K562 (cell line): ENCODE results near the gene USP15. TPM values are rescaled to one million over a fixed set of nuclear protein-coding genes. Genes with fewer than 3 reads are reported as not detected.

Experiments used
- BACH1 ChIP-seq: fragments of 200-800 bp; sonication (Bioruptor generic); IDR thresholded peaks from 2 replicates; pipeline ENCODE4 v1.6.1; 2016; ENCODE audit warnings: missing genetic modification characterization, missing compliant biosample characterization
- BHLHE40 ChIP-seq: IDR thresholded peaks from 2 replicates; pipeline ENCODE4 v1.6.1; 2011; ENCODE audit warnings: low read length, improper control_type of control experiment
- BRD4 ChIP-seq: fragments of 200-600 bp; sonication (generic); IDR thresholded peaks from 2 replicates; pipeline ENCODE4 v1.6.1; 2017; ENCODE audit warnings: inconsistent platforms
- CUX1 ChIP-seq: fragments of 200-800 bp; sonication (Bioruptor generic); IDR thresholded peaks from 2 replicates; pipeline ENCODE4 v1.6.1; 2016; ENCODE audit warnings: missing genetic modification characterization, missing compliant biosample characterization
- DMBX1 ChIP-seq: fragments of 250-450 bp; sonication (Bioruptor Pico); IDR thresholded peaks from 2 replicates; pipeline ENCODE4 v1.8.0; 2022; ENCODE audit warnings: inconsistent platforms, mild to moderate bottlenecking, moderate library complexity, borderline replicate concordance
- ERF ChIP-seq: fragments of 450-650 bp; formaldehyde crosslinking; IDR thresholded peaks from 2 replicates; pipeline ENCODE4 v1.4.0; 2020; ENCODE audit warnings: mild to moderate bottlenecking, mixed read lengths
- KDM1A ChIP-seq, 2 experiments: fragments of 450-650 bp; IDR thresholded peaks; 2 replicates each; pipeline ENCODE4 v1.6.1; 2016; ENCODE audit warnings: mild to moderate bottlenecking in 2 of 2
- MAFG ChIP-seq: fragments of 450-650 bp; conservative IDR thresholded peaks from 2 replicates; pipeline ENCODE4 v1.6.1; 2016; ENCODE audit warnings: missing genetic modification characterization, missing compliant biosample characterization
- MXD1 ChIP-seq: fragments of 250-450 bp; sonication (Bioruptor Pico); IDR thresholded peaks from 2 replicates; pipeline ENCODE4 v1.8.0; 2021; ENCODE audit warnings: borderline replicate concordance, mild to moderate bottlenecking, moderate library complexity; ENCODE audit not compliant: poor library complexity, severe bottlenecking
- NRF1 ChIP-seq, 2 experiments: fragments of 450-650 bp; IDR thresholded peaks in 1 of 2; conservative IDR thresholded peaks in 1 of 2; 2 replicates each; pipeline ENCODE4 v1.6.1; 2014; ENCODE audit warnings: mild to moderate bottlenecking in 2 of 2
- POLR2A ChIP-seq: fragments of 450-650 bp; conservative IDR thresholded peaks from 2 replicates; pipeline ENCODE4 v1.6.1; 2016
- RCOR1 ChIP-seq, 2 experiments: IDR thresholded peaks; 2 replicates each; pipeline ENCODE4 v1.6.1; 2012; ENCODE audit warnings: low read depth in 2 of 2, low read length in 2 of 2, borderline replicate concordance in 1 of 2, improper control_type of control experiment in 1 of 2
- SNIP1 ChIP-seq: fragments of 450-650 bp; IDR thresholded peaks from 2 replicates; pipeline ENCODE4 v1.7.1; 2017; ENCODE audit warnings: low read depth, mild to moderate bottlenecking
- SRSF1 ChIP-seq: fragments of 200-400 bp; formaldehyde crosslinking; IDR thresholded peaks from 2 replicates; pipeline ENCODE4 v1.6.1; 2017; ENCODE audit warnings: mild to moderate bottlenecking, low read depth, low read length, moderate library complexity
- THAP12 ChIP-seq: fragments of 250-450 bp; sonication (Bioruptor Pico); IDR thresholded peaks from 2 replicates; pipeline ENCODE4 v1.9.0; 2021; ENCODE audit warnings: mild to moderate bottlenecking, inconsistent platforms
- THAP7 ChIP-seq: fragments of 250-450 bp; sonication (Bioruptor Pico); IDR thresholded peaks from 2 replicates; pipeline ENCODE4 v1.5.0; 2021
- USF1 ChIP-seq: sonication (generic); formaldehyde crosslinking; IDR thresholded peaks from 2 replicates; pipeline ENCODE4 v1.9.0; 2022; ENCODE audit warnings: mild to moderate bottlenecking, missing genetic modification reagents
- YBX1 ChIP-seq: fragments of 450-650 bp; IDR thresholded peaks from 2 replicates; pipeline ENCODE4 v1.7.1; 2016; ENCODE audit warnings: mild to moderate bottlenecking
- ZBED1 ChIP-seq: IDR thresholded peaks from 2 replicates; pipeline ENCODE4 v1.6.1; 2014
- ZNF324 ChIP-seq: fragments of 250-450 bp; sonication (Bioruptor Pico); IDR thresholded peaks from 2 replicates; pipeline ENCODE4 v1.4.0; 2020; ENCODE audit warnings: mild to moderate bottlenecking
- ZNF551 ChIP-seq: fragments of 250-450 bp; sonication (Bioruptor Pico); IDR thresholded peaks from 2 replicates; pipeline ENCODE4 v1.5.0; 2021; ENCODE audit warnings: mild to moderate bottlenecking, moderate library complexity
- ZNF778 ChIP-seq: fragments of 450-650 bp; formaldehyde crosslinking; IDR thresholded peaks from 2 replicates; pipeline ENCODE4 v1.4.0; 2020; ENCODE audit warnings: mild to moderate bottlenecking, moderate library complexity
- polyA plus RNA-seq, 8 experiments: library from polyadenylated mRNA; depleted of rRNA in 4 of 8; stranded (reverse) in 5 of 8; unstranded in 3 of 8; fragments of >200 nt; fragmentation: Nextera tagmentation in 2 of 8; fragmentation: Illumina TruSeq in 1 of 8; extraction: Ambion mirVana in 2 of 8; extraction: Trizol in 1 of 8; gene quantifications; 2 replicates each; pipeline versions ENCODE4 v1.2.1 to v1.2.3, GENCODE V29; 2011 to 2014; ENCODE audit warnings: inconsistent platforms in 1 of 8, missing spikeins in 1 of 8
- total RNA-seq, 7 experiments: library from RNA; depleted of rRNA in 6 of 7; stranded (reverse); fragments of >200 nt in 6 of 7; fragmentation: Illumina TruSeq in 2 of 7; extraction: Trizol in 2 of 7; gene quantifications; 2 replicates each; pipeline versions ENCODE4 v1.2.1 to v1.2.3, GENCODE V29; 2011 to 2021; ENCODE audit warnings: low replicate concordance in 1 of 7

USP15 gene
- total and polyA plus RNA-seq, 9 of the 15 experiments (the other 6 are each of a cell fraction or from before 2014, with no cell fraction given), result 140 to 272 (median 182) TPM

- TF ChIP-seq CUX1 (CRISPR knock-in tag), result no peak; the same call in 1 of the 2 replicates
- TF ChIP-seq ZBED1, result no peak
- no peak for TF ChIP-seq USF1 (CRISPR knock-in tag)
- no peak; a peak in 1 of 4 replicates for TF ChIP-seq NRF1 (conservative IDR thresholded peaks at IDR 0.05 in 1 of 2, IDR thresholded peaks at IDR 0.05 in 1 of 2)
- TF ChIP-seq SRSF1, result no peak
- TF ChIP-seq DMBX1 (CRISPR knock-in tag), result no peak; the same call in 1 of the 2 replicates
- no peak for TF ChIP-seq SNIP1
- no peak for TF ChIP-seq YBX1
- TF ChIP-seq RCOR1 (IDR thresholded peaks at IDR 0.05; ENCODE audit: borderline replicate concordance in 1 of 2, low read depth in 2 of 2, low read length in 2 of 2), result peak; percentile 68 to 97; a peak in 3 of 4 replicates
- no peak for TF ChIP-seq THAP12 (CRISPR knock-in tag)
- TF ChIP-seq KDM1A (IDR thresholded peaks at IDR 0.05), result peak; percentile 72 to 85
- no peak for TF ChIP-seq THAP7 (CRISPR knock-in tag)
- no peak for TF ChIP-seq BRD4
- no peak for TF ChIP-seq ZNF778 (CRISPR knock-in tag)
- TF ChIP-seq POLR2A, result no peak
- no peak for TF ChIP-seq ZNF324
- TF ChIP-seq BHLHE40, result 0 out of 2 replicates have a peak, but pooled peaks have one; percentile 21
- TF ChIP-seq MAFG (tag), result no peak
- no peak for TF ChIP-seq MXD1 (CRISPR knock-in tag)
- no peak for TF ChIP-seq ZNF551 (CRISPR knock-in tag)
- TF ChIP-seq ERF (CRISPR knock-in tag), result no peak
- no peak for TF ChIP-seq BACH1 (tag)
These were observed 11.3 kb upstream of the USP15 start (continued) for GRCh38 chr12:62248873-62249272.
